ENCODE data around the gene ZKSCAN1.
A peak's percentile ranks its signal among the peaks of the same experiment; 100 is the strongest.

Gene ZKSCAN1

GRCh38 chr7:100040575-100040974 is 25.2 kb downstream of the ZKSCAN1 start:
- DNase-seq (ENCODE audit: low spot score) = no peak

- DNase-seq (ENCODE audit: low spot score) = no peak
These were observed 29.3 kb downstream of the ZKSCAN1 start for GRCh38 chr7:100044718-100045117.

GRCh38 chr7:100048680-100049079 is 33.3 kb downstream of the ZKSCAN1 start:
- DNase-seq (ENCODE audit: low spot score) = no peak

GRCh38 chr7:100049441-100050291 is 34.3 kb downstream of the ZKSCAN1 start, which contains the start of gene ZSCAN21:
ZSCAN21 (plus strand) TSS chr7:100049774; CDS start chr7:100057007, 7,233 bp downstream.
- peak; percentile 87 for DNase-seq (ENCODE audit: low spot score)

GRCh38 chr7:100051611-100052010 is 36.2 kb downstream of the ZKSCAN1 start:
- no peak for DNase-seq (ENCODE audit: low spot score)

GRCh38 chr7:100053215-100053614 is 37.8 kb downstream of the ZKSCAN1 start:
- peak; percentile 34 for DNase-seq (ENCODE audit: low spot score)

- DNase-seq (ENCODE audit: low spot score) = no peak
These were observed 41.6 kb downstream of the ZKSCAN1 start for GRCh38 chr7:100057006-100057405.

GRCh38 chr7:100059251-100059739 is 43.9 kb downstream of the ZKSCAN1 start:
- DNase-seq (ENCODE audit: low spot score) = no peak

GRCh38 chr7:100061518-100062193 is 46.3 kb downstream of the ZKSCAN1 start:
- no peak for DNase-seq (ENCODE audit: low spot score)

- DNase-seq (ENCODE audit: low spot score) = no peak
These were observed 48.0 kb downstream of the ZKSCAN1 start for GRCh38 chr7:100063376-100063775.

GRCh38 chr7:100064162-100064561 is 48.8 kb downstream of the ZKSCAN1 start:
- DNase-seq (ENCODE audit: low spot score) = no peak

- DNase-seq (ENCODE audit: low spot score) = no peak
These were observed 50.2 kb downstream of the ZKSCAN1 start for GRCh38 chr7:100065452-100066186.

- DNase-seq (ENCODE audit: low spot score) = no peak
These were observed 51.6 kb downstream of the ZKSCAN1 start for GRCh38 chr7:100066953-100067352.

GRCh38 chr7:100069991-100070390 is 54.6 kb downstream of the ZKSCAN1 start:
- DNase-seq (ENCODE audit: low spot score) = no peak

GRCh38 chr7:100071018-100071723 is 55.8 kb downstream of the ZKSCAN1 start:
- no peak for DNase-seq (ENCODE audit: low spot score)

- no peak for DNase-seq (ENCODE audit: low spot score)
These were observed 57.1 kb downstream of the ZKSCAN1 start for GRCh38 chr7:100072462-100072861.

GRCh38 chr7:100074841-100075240 is 59.4 kb downstream of the ZKSCAN1 start:
- DNase-seq (ENCODE audit: low spot score) = no peak

- DNase-seq (ENCODE audit: low spot score) = no peak
These were observed 60.0 kb downstream of the ZKSCAN1 start for GRCh38 chr7:100075418-100075817.

GRCh38 chr7:100077205-100077604 is 61.8 kb downstream of the ZKSCAN1 start:
- no peak for DNase-seq (ENCODE audit: low spot score)

- peak; percentile 69 for DNase-seq (ENCODE audit: low spot score)
These were observed 63.7 kb downstream of the ZKSCAN1 start for GRCh38 chr7:100079024-100079560.

GRCh38 chr7:100080907-100081534 is 65.6 kb downstream of the ZKSCAN1 start:
- DNase-seq (ENCODE audit: low spot score) = no peak
